ENCODE results near the gene MAP2K6.

- TF ChIP-seq POLR2AphosphoS5 (IDR thresholded peaks at IDR 0.05; ENCODE audit: borderline replicate concordance, low read depth, low read length) = no peak
- TF ChIP-seq EZH2 (IDR thresholded peaks at IDR 0.05) = no peak
These were observed 13.2 kb upstream of the MAP2K6 start for GRCh38 chr17:69401251-69401650.

All from SK-N-MC (cell line).